DMS53 treated with DMSO at 0.1 percent for 48 hours (cell line): ENCODE measurements around the gene GTF3C1.

ENCODE experiments used
- DNase-seq: peaks from one replicate; lab custom pipeline; 2025; ENCODE audit not compliant: unreplicated experiment; lab: John Stamatoyannopoulos, UW

Gene GTF3C1

GRCh38 chr16:27520982-27521673 lies 28.6 kb downstream of the GTF3C1 start:
- no peak for DNase-seq

GRCh38 chr16:27518226-27518625 lies 31.5 kb downstream of the GTF3C1 start:
- no peak for DNase-seq

DNA sequence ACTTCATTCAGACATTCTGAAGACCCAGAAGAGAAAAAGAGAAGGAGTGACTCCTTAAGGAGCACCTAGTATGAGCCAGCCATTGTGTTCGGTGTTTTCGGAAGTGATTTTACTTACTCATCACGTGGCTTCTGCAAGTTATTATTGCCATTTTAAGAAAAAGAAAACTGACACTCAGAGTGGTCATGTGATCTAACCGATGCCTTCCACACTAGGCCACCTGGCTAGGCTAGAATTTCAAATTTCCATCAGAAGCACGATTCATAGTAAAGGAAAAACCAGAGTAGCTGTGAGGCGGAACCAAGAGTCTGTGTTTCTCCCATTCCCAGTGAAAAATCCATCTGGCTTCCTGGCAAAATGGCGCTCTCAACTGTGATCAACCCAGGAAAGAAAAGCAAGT lies 32.0 kb downstream of the GTF3C1 start:
- DNase-seq: no peak

DNA sequence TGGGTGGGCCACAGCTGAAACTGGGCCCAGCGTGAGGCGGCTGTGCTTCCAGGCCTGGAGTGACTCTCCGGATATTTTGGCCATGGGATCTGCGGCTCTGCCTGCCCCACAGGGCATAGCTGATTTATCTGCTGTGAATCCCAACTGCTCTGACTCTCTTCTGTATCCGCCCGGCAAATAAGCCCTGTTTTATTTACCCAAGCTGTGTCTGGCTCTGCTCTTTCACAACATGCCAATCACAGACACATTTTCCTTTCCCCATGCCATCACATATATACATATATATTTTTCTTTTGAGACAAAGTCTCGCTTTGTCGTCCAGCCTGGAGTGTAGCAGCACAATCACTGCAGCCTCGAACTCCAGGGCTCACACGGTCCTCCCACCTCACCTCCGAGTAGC lies 33.3 kb downstream of the GTF3C1 start:
- no peak for DNase-seq

DNA sequence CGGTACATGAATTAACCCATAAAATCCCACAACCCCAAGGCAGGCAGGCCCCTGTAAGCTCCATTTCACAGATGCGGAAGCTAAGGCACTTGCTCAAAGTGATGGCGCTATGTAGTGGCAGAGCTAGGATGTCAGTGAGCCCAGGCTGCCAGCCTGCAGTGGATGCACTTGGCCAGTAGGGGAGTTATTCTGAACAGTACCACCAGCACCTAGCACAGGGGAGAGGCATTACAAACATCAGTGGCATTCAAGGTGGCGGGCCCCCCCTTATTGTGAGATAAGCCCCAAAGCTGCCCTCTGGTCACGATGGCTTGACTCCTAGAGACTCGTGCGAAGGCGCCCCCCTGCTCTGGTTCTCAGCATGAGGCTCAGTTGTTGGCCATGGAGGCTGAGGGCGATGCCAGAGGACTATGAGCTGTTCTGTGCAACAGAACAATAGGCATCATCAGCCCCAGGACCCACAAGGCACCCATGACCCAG lies 33.8 kb downstream of the GTF3C1 start:
- no peak for DNase-seq

DNA sequence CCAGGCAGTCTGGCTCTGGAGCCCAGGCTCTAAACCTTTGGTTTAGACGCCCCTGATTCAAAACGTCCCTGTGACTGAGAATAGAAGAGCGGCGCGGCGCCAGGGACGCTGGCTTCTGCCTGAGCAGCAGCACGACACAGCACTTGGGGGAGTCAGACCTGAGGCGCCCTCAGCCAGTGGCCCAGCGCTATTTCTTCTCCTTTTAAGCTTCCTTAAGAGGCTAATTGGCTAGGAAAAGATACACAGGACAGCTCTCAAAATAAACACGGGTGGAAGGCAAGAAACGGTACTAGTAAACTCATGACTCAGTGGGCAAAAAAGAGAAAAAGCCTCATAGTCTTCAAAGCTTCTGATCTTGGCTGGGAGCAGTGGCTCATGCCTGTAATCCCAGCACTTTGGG lies 34.9 kb downstream of the GTF3C1 start:
- no peak for DNase-seq

GRCh38 chr16:27511657-27512448 lies 37.9 kb downstream of the GTF3C1 start:
- DNase-seq: no peak

DNA sequence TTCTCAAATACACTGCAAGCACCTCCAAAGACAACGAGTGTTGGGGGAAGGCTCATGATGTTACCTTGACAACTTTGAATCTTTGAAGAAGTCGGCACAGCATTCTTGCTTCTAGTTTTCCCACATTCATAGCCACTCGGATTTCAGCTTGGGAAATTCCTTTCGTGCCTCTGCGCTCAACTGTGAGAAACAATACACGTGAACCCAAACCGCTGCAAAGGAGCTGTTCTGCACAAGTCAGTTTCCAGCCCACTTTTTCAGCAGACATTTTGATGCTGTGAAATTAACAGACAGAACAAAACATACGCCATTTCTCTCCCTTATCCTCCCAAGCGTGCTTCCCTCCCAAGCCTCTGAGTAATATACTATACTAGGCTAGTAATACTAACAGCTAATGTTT lies 41.2 kb downstream of the GTF3C1 start:
- DNase-seq: no peak

DNA sequence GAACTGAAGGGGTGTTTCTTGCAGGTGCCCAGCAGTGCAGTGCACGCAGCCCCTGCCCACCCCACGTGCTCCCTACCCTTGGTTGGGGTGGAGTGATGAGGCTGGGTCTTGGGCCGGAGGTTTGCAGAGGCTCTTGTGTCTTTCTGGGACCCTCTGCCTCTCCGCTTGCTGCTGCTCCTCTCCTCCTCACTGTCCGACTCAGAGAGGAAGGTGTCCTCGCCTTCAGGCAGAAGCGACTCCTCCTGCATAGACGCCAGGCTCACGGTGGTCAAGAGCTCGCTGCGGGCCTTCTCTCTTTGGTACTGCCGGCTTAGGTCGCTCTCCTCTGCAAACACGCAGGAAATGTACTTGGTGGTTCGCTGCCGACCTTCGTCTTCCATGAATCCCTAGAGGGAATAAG lies 42.9 kb downstream of the GTF3C1 start:
- DNase-seq: no peak

DNA sequence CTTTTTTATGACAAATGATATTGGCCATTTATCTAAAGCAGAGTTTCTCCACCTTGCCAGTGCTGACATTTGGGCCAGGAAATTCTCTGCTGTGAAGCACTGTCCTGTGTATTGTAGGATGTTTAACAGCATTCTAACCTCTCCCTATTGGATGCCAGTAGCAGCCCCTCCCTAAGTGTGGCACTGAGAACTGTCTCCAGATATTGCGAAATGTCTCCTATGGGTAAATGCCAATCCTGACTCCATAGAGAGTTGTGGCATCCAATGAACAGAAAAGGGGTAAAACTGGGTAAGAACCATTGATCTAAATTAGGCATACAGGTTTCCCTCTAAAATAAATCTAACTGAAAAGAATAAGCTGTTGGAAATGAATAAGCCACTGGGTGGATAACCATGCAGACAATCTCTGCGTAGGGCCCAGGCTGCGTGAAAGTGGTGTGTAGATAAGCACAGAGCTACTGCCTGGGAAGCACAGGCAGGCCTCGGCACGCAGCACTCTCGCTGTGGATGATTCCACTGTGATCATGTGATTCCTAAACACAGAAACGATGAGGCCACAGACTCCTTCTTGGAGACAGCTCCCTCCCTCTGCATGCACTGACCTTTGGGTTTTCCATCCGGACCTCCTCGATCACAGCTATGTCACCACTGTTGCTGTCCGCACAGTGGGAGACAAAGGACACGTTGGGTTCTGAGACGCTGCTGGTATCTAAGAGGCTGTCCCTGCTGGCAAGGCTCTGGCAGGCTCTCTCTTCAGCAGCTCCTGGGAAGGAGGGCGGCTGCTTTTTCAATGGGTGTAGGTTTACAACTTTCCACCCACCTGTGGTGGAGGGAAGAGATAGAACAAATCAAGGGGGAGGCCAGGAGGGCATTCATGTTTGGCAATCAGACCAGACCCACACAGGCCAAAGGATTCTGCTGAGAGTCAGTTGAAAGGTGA lies 44.1 kb downstream of the GTF3C1 start:
- no peak for DNase-seq

- DNase-seq: no peak
Observed at GRCh38 chr16:27503662-27504061, 46.1 kb downstream of the GTF3C1 start.

DNA sequence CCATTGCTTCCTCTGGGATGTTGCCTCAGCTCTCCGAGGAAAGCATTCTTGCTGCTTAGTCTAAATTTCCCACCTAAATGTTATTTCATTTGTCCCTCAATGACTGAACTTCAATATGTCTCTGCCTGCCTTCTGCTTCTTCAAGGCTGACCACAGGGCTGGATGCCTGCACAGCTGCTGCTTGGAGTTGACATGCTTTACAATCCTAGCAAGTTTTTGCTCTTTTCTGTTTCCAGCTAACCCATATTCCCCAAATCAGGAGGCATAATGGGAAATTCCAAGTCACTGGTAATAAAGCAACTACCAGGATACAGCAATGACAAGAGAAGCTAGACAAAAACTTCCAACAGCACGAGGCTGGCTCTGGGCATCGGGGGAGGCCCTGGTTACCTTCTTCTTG lies 48.9 kb downstream of the GTF3C1 start:
- no peak for DNase-seq

DNA sequence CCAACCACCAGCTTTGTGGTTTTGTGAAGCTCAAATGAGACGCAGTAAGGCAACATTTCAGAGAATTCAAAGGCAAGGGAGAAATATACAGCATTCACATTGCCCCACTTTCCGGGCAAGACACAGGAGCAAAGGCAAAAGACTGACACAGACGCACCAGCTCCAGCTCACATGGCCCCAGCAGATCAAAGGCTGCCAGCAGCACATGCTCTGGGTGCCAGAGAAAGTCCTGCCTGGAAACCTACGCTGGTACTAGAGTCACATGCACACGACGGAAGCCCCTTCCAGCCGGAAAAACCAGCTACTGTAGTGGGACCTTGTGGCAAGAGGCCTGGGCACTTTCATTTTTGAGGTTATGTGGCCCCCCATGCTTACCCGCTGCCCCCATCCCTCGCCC lies 50.1 kb downstream of the GTF3C1 start:
- DNase-seq: no peak

- no peak for DNase-seq
Observed at GRCh38 chr16:27498916-27499658, 50.6 kb downstream of the GTF3C1 start.

DNA sequence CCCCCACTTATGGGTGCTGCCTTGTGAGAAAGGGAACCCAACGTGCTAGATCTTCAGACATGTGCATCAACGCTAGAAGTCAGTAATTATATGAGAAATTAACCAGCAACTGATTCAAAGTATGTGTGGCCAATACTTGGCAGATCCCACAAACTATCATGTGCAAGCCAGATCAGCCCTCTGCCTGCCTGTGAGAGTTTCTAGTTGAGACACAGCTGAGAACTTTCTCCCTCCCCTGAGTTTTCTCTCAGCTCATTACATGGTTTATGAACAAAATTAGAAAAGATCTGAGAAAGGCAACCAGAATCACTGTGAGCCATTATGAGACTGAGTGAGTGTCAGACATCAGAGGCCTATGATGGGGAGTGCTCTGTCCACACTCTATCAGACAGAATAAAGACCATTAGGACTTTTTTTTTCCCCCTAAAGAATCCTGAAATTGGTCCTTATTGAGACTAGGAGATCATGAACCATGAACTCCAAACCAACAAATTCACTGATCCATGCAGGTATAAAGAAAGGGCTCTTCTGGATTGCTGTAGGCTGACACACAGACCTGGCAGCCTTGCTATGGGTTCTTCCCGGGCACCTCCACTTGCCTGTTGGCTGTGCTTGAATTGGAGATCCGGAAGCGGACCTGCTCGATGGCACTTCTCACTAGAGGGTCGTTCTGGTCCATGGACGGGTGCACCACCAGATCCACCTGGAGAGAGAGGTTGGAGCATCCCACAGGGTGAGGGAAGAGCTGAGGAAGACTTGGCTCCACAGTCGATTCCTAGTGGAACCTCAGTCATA lies 51.5 kb downstream of the GTF3C1 start:
- no peak for DNase-seq

- DNase-seq: no peak
Observed at GRCh38 chr16:27495191-27495590, 54.5 kb downstream of the GTF3C1 start.

DNA sequence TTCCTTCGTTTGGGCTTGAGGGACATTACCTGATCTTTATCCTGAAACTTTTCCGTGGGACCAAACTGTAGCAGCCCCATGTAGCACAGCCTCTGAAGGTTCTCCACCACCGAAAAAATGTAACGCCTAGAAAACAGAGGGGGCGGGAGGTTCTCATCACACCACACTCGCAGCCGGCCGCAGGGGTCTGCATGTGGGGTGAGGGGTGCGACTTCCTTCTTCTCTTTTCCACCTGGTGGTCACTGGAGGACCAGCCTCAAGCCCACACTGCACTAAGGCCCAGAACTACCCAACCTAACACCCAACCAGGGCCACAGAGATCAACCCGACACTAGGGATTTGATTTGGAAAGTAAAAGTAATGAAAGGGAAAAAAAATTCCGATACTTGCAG lies 57.1 kb downstream of the GTF3C1 start:
- no peak for DNase-seq

GRCh38 chr16:27491894-27492587 lies 57.7 kb downstream of the GTF3C1 start:
- no peak for DNase-seq

DNA sequence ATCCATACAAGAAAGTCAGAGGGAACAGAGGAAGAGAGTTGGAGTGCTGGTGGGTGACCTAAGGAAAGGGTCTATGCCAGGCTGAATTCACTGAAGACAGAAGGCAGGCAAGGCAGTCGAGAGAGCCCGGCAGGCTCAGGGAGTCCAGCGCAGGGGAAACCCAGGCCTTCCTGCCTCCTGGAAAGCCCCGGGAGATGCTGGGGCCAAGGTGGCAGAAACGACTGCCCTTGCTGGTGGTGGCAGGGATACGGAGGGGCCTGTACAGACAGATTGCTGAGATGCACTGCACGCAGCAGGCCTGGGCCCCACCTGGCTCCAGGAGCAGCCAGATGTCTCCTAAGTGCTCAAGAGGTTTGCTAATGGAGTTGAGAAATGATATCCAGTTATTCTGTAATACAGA lies 59.8 kb downstream of the GTF3C1 start:
- DNase-seq: no peak
